Activated CD4-positive, alpha-beta T cell treated with anti-CD3 and anti-CD28 coated beads, Interleukin-2, amount 50 U/mL, for 16 hours (primary cell): ENCODE data around the gene STARD10.

ENCODE experiments used
- DNase-seq: peaks from one replicate; pipeline ENCODE4 v3.0.0-alpha.2; 2020

Gene STARD10

DNA sequence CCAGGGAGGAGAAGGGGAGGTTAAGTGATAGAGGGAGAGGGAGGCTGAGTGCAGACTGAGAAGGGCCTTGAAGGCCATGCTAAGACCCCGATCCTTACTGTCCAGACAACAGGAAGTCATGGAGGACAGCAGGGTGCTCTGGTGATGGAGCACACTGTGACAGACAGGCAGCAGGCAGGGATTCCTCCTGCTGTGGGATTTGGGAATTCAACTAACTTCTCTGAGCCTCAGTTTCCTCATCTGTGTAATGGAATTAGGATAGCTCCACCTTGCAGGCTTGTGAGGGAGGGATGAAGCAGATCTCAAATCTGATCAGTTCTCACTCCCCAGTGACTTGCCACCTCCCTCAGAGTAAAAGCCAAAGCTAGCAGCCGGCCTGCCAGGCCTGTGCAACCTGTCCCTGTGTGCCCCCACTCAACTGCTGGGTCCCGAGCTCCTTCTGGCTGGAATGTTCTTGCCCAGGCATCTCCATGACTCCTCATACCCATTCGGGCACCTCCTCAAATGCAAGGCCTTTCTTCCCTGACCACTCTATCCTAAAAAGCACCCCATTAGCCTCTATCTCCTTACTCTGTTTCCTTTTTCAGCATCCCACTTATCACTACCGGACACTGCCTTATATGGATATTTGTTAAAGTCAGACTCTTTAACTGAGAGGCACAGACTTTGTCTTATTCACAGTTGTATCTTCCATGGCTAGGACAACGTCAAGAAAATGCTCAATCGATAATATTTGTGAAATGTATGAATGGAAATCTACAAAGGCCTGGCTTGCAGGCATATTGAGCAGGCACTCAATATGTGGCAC, 51.1 kb downstream of the STARD10 start:
- DNase-seq: no peak

- DNase-seq: no peak
Observed at GRCh38 chr11:72741849-72742512, 51.9 kb downstream of the STARD10 start.

GRCh38 chr11:72741429-72741833, 52.4 kb downstream of the STARD10 start:
- DNase-seq: no peak

- no peak for DNase-seq
Observed at GRCh38 chr11:72740562-72741428, 53.1 kb downstream of the STARD10 start.

DNA sequence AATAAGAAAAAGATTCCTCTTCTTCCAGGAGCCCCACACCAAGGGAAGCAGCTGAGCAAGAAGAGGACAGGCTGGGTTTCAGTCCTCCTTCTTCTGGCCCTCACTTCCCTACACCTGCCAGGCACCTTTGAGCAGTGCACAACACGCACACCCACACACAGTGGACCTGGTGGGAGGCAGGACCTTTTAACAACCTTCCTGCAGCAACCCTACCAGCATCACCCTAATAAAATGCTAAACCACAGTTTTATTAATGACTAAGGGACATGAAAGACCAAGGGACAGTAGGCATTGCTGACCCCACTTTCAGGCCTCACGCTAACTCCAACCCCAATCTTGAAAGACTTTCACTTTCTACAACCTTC, 53.8 kb downstream of the STARD10 start:
- no peak for DNase-seq

DNA sequence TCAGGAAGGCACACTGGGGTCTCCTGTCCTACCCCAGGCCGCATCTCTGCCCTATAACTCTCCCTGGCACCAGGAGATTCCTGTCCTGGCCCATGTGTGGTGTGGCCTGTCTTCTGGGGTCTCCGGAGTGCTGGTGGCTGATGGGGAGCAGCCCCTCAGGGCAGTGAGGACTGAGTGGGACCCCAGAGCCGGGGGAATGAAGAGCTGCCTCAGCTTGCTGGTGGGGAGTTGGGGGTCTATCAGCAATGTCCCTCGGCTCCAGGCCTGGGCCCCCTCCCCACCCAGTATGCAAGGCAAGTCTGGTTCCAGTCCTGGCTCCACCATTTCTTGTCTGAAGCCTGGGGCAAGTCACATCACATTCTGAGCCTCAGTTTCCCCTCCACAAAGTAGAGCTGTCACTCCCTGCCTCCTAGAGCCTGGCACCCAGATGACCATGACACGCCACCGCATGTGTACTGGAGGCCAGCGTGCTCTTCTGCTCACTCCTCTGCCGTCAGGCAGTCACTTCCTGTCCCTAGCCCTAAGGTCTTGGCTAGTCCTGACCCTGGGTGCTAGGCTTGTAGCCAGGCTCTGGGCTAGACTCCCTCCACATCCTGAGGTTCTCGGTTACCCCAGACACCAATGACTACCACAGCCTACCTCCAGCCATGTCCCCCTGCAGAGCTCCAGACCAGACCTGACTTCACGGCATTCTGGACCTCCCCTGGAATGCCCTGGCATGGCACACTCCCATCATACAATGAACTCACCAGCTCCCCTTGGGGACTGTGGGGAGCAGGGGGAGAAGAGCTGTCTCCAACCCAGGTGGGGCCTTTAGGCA, 54.4 kb downstream of the STARD10 start:
- no peak for DNase-seq

DNA sequence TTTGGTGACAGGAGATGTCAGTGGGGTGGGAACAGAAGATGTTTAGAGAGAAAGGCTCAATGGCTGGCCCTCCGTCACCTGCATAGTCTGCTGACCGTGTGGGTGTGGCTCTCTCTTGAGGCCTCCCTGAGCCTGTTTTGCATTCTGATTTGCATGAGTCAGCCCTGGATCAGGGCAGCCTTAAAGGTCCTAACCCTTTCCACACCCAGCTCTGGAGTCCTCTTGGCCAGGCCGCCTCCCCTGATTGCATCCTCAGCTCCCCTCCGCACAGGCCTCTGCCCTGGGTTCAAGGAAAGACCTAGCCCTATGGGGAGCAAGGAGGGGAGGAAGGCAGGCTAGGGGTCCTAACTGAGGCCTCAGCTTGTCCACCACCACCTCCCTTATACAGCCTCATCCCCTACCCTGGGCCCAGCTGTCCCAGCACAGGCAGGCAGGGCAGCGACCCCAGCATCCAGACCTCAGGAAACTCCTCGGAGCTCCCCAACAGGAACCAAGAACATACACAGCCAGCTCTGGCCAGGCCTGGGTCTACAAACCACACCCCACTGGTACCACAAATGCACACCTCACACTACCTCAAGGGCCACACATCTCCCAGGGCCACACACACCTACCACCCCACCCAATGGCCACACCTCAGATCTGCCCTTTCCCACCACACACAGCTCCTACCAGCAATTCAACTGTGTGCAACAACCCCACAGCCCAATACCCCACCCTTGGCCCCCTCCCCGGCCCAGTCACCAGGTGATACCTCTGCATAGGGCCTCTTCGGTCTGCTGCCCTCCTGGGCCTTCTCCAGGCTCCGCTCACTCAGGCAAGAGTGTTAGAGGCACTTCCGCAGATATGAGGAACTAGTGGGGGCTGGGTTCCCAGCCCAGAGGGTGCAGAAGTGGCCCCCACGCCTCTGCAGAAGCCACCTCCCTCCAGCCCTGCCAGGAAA, 55.4 kb downstream of the STARD10 start:
- no peak for DNase-seq

- no peak for DNase-seq
Observed at GRCh38 chr11:72737336-72737735, 56.5 kb downstream of the STARD10 start.

DNA sequence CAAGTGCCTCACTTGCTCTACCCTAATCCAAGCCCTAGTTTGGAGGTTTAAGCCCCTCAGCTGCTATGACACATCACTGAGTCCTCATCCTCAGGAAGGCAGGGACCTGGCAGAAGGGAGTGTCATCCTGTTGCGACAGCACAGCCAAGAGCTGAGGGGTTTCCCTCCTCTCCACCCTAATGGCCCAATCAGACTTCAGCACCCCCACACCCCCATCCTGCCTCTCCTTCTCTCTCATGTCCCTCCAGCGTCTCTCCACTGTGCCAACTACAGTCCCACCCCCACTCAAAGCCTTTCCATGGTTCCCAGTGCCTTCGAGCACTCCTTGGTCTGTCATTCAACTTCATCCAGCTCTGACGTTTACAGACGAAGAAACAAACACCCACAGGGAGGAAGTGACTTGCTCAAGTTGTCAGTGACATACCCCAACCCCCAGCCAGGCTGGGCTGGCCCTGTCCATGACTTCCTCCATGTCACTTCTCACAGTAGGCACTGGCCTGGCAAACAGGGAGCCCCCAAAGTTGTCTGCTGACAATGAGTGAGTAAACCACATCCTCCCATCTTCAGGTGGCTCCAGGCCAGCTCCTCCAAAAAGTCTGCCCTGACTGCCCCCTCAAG, 57.3 kb downstream of the STARD10 start:
- DNase-seq: peak; percentile 61

DNA sequence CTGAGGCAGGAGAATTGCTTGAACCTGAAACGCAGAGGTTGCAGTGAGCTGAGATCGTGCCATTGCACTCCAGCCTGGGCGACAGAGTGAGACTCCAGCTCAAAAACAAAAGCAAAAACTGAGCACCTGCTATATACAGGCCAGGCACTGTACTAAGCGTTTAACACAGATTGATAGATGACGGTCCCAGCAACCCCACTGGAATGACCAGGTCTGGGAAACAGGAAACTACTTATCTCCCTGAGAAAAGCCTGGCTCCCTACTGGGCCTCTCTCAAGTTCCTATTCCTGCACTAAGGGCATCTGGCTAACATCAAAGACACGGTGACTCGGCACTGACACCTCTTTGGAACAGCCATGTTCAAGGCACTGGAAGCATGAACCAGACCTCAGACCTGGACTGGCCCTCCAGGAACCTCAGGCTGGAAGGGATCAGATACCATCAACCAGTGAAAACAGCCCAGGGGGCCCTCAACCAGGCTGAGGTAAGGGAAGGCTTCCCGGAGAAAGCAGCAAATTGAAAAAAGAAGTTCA, 58.3 kb downstream of the STARD10 start:
- no peak for DNase-seq

DNA sequence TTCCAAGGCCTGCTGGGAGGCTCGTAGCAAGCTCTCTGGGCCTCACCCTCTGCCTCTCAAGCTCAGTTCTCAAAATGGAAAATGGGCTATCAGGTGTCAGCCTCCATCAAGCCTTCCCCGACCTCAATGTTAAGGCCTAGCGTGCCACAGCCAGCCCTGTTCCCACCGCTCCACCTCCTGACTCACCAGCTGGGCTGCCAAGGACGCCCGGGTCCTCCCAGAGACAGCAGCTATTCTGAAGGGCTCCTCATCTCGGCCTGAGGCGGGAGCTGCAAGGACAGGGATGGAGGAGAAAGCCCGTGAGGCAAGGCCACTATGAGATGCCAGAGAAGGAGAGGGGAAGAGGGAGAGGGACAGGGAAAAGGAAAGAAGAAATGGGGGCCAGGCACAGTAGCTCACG, 61.5 kb downstream of the STARD10 start:
- DNase-seq: no peak

- no peak for DNase-seq
Observed at GRCh38 chr11:72730737-72731136, 63.1 kb downstream of the STARD10 start.

DNA sequence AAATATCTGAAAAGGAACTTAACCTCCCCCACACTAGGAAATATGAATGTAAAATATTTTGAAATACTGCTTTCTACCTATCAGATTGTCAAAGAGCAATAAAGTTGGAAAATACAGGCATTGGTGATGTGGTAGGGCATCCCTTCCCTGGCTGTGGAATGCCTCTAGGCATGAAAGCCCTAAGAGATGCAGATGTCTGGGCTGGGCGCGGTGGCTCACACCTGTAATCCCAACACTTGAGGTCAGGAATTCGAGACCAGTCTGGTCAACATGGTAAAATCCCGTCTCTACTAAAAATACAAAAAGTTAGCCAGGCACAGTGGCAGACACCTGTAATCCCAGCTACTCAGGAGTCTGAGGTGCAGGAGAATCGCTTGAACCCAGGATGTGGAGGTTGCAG, 63.6 kb downstream of the STARD10 start:
- DNase-seq: no peak

DNA sequence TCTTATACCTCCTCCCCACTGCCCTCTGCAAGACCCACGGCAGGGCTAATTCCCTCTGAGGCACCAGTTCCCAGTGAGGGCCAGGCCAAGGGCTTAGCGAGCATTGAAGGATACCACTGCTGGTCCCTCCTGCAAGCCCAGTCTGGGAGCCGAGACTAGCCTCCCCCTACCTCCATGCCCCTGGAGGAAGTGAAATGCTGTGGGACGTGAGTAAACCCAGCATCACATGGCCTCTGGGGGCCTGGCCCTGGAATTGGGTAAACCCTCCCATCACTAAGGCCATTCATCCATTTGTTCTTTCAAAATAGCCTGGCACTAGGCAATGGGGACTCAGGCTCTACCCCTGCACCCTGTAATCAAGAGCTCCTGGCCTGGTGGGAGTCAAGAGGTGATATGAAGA, 66.3 kb downstream of the STARD10 start:
- DNase-seq: no peak

- no peak for DNase-seq
Observed at GRCh38 chr11:72726266-72727220, 67.3 kb downstream of the STARD10 start.

GRCh38 chr11:72725724-72726028, 68.2 kb downstream of the STARD10 start:
- no peak for DNase-seq

GRCh38 chr11:72724851-72725723, 68.8 kb downstream of the STARD10 start:
- DNase-seq: peak; percentile 81

GRCh38 chr11:72724021-72724551, 69.8 kb downstream of the STARD10 start:
- DNase-seq: no peak
